ENCODE results near the gene HSD11B2.

The HSD11B2 gene

DNA sequence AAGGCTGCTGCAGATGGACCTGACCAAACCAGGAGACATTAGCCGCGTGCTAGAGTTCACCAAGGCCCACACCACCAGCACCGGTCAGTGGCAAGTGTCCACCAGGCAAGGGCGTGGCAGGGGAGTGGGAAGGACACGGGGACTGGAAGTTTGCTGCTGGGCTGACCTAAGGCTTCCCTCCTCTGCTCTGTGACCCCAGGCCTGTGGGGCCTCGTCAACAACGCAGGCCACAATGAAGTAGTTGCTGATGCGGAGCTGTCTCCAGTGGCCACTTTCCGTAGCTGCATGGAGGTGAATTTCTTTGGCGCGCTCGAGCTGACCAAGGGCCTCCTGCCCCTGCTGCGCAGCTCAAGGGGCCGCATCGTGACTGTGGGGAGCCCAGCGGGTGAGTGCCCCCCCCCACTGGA, 4.8 kb downstream of the HSD11B2 start:
- DNase-seq (ENCODE audit: low spot score): no peak

DNA sequence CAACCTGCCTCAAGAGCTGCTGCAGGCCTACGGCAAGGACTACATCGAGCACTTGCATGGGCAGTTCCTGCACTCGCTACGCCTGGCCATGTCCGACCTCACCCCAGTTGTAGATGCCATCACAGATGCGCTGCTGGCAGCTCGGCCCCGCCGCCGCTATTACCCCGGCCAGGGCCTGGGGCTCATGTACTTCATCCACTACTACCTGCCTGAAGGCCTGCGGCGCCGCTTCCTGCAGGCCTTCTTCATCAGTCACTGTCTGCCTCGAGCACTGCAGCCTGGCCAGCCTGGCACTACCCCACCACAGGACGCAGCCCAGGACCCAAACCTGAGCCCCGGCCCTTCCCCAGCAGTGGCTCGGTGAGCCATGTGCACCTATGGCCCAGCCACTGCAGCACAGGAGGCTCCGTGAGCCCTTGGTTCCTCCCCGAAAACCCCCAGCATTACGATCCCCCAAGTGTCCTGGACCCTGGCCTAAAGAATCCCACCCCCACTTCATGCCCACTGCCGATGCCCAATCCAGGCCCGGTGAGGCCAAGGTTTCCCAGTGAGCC, 5.8 kb downstream of the HSD11B2 start:
- DNase-seq (ENCODE audit: low spot score): no peak

DNA sequence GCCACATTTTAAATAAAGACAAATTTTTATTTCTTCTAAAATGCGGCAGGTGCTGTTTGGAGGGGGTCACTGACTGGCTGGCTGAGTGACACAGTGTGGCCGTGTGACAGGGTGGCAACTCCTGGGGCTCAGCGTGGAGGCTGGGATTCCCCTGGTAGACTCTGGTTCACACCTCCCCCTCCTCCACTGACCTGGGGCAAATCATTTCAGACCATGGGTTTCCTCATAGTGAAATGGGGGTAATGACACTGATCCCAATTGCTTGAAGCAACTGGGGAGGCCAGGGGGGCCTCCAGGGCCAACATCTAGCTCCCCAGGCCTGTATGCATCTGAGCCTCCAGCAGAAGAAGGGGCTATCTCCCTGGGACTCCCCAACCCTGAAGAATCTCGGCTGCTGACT, 6.6 kb downstream of the HSD11B2 start:
- DNase-seq (ENCODE audit: low spot score): no peak

DNA sequence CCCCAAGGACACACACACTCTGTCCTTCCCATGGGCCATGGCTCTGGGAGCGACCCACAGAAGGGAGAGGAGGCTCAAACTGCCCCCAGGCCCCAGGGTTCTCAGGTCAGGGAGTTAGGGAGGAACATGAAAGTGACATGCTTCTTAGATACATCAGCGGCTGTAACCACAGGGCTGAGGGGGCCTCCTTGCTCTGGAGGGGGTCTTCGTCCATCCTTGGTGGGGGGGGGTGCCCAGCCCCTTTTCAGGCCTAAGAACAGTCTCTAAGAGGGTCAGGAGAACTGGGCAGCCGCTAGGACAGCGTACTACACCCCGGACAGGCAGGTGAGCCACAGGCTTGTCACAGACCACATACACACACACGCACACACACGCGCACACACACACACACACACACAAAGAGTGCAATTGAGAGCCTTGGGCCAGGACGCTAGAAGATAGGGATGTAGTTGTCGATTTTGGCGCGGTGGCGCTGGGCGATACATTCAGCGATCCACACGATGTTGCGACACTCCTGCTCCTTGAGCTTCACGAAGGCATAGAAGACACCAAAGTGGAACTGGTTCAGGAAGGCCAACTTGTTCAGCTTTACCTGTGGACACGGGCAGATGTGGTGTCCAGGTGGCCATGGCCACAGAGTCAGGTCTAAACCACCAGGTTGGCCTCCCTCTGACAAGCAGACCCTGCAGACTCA, 7.3 kb downstream of the HSD11B2 start:
- no peak for DNase-seq (ENCODE audit: low spot score)

DNA sequence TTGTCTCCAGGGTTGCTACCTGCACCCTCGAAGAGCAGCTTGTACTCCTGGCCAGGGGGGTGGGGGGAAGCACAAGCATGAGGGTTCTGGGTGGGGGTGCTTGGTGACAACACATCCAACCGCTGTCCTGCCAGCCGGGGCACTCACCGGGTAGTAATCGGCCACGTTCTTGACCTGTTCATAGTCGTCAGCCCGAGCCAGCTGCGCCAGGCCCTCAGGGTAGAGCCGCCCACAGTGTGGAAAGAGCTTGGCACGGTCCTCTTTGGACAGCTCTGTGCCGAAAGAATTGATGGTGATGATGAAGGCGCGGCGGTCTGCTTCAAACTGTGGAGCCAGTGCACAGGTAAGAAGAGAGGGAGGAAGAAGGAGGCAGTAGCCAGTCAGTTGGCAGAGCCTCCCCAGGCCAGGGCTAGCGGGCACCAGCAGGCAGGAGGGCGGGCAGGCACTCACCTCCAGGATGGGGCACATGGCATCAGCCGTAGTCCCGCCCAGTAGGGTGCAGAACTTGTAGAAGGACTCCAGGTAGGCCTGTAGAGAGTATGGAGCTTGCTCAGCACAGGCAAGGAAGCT, 8.0 kb downstream of the HSD11B2 start:
- DNase-seq (ENCODE audit: low spot score): no peak

DNA sequence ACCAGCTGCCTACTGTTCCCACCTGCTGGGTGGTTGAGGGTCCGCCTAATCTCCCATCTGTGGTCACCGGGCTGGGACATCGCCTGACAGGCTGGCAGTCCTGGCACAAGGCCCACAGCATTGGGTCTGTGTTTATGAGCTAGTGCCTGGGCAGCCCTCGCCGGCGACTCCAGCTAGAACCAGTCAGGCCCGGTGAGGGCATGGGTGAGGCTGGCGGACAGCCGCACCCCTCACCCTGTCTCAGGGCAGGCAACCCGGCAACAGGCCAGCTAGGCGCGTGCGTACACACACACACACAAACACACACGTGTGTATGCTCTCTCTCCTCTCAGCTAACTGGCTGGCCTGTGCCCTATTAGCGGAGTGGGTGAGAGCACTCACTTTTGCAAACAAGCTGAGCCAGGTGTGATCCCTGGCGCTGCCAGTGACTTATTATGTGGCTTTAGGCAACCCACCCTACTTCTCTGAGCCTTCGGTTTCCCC, 10.4 kb downstream of the HSD11B2 start:
- peak; percentile 77 for DNase-seq (ENCODE audit: low spot score)

DNA sequence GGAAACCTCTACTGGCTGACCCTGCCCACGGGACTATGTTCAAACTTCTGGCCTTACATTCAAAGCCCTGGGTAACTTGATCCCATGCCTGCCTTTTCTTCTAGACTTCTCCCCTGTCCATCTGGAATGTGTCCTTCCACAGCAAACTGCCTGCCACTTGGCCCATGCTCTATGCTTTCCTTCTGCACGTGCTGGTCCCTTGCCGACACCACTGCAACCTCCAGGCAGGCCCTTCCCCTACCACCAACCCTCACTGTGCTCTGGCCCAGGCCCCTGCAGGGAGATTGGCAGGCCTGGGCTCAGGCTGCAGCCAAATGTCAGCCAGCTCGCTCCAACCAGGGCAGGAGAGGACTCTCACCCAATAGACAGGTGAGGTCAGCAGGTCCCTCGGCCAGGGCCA, 11.0 kb downstream of the HSD11B2 start:
- no peak for DNase-seq (ENCODE audit: low spot score)

DNA sequence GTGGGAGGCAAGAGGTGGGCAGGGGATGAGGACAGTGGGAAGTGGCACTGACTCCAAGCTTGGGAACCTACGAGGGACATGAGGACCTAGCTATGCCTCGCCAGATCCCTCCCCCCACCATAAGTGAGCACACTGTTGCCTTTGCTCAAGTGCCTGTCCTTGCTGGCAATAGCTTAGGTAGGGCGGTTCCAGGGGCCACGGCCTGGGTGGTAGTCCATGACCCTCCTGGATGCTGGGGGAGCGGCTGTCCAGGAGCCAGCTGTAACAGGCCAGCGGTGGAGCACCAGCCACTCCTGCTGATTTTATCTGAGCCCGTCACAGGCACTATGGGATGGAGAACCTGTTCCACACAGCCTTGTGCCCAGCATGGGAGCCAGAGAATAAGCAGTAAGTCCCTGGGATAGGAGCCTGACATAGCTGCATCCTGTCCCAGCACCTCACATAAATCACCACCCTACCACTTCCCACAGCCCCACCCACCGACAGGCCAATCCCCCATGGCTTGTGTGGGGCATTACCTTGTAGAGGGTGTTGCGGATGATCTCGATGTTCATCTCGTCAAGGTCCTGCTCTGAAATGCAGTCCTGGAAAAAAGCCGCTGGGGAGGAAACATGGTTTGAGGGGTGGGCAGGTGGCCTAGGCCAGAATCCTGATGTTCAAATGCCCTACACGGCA, 11.8 kb downstream of the HSD11B2 start:
- no peak for DNase-seq (ENCODE audit: low spot score)

DNA sequence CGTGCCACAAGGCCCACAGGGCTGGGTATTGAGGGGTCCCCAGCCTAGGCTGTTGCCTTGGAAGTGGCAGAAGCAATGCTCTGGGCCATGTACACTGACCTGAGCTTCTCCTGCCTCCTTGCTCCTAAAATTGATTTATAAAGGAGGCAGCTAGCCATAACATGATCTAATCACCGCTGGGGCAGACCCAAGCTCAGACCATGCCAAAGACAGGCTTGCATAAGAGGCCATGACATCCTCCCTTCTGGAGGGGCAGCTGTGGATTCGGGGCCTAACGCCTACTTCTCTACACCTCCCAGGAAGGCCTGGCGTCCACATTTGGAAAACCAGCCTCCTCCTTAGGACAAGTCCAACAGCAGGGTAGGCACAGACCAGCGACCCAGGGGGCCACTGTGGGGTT, 12.3 kb downstream of the HSD11B2 start:
- DNase-seq (ENCODE audit: low spot score): no peak

DNA sequence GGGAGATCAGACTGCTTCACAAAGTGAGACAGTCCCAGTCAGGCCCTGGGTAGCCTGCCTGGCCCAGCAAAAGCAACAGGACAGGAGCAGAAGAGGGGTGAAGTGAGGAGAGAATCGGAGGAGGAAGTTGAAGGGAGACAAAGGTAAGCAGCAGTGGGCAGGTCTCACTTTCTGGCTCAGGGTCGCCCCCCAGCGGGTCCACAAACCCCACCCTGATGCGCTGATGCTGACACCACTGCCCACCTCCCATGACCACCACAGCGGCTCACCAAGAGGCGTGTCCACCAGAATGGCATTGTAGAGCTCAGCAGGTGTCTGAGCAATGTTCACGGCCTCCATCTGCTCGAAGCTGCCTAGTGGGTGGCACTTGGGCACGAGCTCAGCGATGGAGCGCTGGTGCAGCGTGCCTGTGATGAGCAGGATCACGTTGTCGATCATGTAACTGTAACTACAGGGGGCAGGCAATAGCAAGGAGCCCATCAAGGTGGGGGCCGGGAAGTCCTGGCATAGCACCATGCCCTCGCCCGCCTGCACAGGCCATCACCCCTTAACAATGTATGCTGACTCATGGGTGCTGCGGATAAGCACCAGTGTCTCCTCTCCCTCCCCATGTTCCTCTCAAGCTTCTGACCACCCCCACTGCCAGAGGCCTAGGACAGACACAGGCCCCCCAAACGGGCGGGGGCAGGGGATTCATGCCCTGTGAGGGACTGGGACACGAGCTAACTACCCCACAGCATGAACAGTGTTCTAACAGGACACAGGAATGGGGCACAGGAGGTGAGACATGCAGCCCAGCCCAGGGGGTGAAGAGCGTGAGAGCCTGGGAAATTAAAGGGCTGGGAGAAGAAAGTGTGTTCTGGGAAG, 13.6 kb downstream of the HSD11B2 start:
- no peak for DNase-seq (ENCODE audit: low spot score)

DNA sequence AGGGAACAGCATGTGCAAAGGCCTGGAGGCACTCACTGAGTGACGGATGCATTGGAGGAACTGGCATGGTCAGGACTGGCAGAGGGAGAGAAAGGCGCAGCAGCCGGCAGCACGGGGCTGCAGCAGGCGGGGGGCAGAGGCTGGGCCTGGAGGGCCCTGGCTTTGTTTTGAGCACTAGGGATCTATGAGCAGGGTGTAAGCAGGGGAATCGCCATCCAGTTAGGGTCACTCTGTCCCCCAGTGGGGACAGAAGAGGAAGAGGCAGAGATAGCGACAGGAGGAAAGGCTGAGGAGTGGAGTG, 14.2 kb downstream of the HSD11B2 start:
- DNase-seq (ENCODE audit: low spot score): no peak

DNA sequence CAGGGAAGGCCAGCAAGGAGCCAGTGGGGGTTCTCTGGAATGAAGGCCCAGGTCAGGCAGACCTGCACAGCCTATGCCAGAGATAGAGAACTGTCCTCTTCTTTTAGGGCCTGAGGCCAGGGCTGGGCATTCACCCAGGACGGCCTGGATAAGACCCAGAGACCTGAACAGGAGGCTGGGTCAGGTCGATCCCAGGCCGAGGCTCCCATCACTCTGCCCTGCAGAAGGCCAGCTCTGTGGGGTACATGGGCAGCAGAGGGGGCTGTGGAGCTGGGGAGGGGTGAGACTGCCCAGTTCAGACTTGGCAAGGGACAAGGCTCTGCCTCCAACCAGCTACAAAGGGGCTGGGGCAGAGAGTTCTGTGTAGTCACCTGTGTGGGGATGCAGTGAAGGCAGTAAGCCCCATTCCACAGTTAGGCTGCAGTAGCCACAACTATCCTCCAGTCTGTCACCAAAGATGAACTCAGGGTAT, 14.6 kb downstream of the HSD11B2 start:
- DNase-seq (ENCODE audit: low spot score): no peak

DNA sequence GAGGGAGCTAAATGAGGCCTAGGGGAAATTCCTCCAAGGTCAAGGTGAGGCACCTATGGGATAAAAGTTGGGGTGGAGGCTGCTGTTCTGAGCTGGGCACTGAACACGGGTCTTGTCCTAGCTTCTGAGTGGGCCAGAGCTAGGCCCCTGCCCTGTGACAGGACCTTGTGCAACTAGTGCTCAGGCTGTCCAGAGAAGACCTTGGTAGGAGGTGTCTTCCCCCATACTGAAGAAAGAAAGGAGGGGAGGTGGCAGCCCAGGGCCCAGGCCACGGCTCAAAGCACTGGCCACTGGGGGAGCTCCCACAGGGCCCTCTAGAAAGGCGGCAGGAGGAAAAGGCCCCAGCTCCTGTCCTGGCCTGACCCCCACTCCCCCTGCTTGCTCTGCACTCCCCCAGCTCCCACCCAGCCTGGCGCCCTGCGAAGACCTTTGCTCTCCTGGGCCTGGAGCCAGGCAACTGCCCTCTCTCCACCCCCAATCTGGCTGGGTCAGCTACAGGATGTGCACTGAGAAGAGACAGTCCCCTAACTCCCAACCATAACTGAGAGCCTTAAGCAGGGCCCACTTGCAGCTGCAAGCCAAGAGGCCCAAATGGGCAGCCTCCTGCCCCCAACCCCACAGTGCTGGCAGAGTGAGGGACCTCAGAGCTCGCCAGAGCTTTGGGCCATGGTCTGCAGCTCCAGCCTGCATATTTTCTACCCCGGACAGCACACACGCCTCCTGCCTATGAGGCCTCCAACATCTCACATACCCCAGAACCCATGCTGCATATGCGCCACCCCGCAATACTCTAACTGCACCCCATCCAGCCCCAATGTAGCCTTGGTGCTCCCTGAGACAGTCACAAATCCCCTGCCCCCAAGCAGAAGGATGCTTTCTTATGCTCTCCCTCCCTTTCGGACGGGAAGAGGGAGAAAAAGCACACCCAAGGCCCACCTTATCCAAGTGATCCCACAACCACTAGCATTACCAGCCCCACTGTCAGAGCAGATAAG, 15.3 kb downstream of the HSD11B2 start:
- no peak for DNase-seq (ENCODE audit: low spot score)

DNA sequence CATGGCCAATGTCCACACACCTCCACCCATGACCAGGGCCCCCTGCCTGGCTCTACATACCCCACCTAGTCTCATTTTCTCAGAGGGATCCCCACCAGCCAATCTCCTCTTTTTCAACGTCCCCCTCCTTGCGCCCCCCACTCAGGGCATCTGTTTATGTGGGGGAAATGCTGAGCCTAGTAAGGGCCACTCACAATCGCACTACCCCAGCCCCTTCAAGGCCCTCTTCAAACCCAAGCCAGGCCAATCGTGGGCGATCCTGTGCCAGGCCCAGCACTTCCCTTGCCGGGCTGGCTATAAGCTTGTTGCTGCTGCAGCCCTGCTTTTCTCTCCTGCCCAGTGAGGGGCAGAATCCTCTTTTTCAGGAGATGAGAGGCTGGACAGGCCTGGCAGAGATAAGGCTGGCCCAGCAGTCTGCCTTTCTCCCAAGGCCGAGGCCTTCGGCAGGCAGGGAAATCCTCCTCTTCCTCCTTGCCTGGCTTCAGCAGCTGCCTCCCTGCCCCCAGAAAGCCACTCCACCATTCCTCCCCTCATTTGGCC, 16.1 kb downstream of the HSD11B2 start:
- DNase-seq (ENCODE audit: low spot score): no peak

DNA sequence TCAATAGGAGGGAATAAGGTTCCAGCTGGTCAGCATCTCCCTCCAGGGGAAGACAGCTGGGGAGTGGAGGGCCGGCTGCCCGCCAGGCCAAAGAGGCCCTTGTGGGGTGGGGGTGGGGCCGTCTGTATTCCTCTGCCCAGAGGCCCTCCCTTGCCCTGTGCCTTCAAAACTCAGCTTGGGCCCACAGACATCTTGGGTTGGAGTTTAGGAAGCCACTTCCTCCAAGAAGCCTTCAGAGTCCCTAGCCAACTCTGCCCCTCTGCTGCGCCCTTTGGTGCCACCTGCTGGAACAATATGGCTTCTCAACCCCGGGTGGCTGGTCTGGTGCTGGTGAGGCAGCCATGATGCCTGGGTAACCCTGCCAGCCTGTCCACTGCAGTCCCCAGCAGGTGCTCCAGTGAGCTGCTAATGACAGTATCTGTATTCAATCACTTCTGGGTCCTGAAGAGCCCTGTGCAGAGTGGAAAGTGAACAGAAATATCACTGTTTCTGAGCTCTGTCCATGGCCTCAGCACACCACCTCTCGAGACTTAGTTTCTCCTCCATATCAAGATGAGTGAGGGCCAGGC, 16.7 kb downstream of the HSD11B2 start:
- DNase-seq (ENCODE audit: low spot score): peak; percentile 90

DNA sequence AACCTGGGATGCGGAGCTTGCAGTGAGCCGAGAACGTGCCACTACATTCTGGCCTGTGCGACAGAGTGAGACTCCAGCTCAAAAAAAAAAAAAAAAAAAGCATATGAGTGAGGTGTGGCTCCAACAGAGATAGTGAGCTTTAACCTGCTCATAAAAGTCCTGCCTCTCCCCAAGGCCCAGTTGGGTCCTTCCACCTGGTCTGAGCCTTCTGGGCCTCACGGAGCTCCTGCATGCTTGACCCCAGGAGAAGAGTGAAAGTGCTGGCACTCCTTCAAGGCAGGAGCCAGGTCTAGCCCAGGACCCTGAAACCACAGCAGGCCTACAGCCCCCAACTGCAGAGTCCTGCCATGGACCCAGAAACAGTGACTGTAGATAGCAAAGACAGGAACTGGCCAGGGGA, 17.7 kb downstream of the HSD11B2 start:
- DNase-seq (ENCODE audit: low spot score): no peak

DNA sequence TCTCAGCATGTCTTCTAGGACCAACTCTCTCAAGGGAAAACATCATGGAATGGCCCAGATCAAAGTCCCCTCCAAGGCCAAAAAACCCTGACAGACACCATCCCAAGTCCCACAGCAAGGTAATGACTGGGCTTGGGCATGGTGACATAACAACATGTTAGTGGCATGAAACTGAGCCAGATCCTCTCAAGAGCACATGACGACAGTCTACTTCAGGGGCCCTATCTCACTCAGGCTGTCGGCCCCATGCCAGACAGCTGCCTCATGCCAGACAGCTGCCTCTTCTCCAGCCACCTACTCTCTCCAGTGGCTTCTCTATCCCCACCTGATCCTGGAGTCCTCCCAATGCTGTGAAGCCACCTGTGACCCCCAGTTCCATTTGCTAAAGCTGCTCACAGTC, 18.4 kb downstream of the HSD11B2 start:
- peak; percentile 80 for DNase-seq (ENCODE audit: low spot score)

DNA sequence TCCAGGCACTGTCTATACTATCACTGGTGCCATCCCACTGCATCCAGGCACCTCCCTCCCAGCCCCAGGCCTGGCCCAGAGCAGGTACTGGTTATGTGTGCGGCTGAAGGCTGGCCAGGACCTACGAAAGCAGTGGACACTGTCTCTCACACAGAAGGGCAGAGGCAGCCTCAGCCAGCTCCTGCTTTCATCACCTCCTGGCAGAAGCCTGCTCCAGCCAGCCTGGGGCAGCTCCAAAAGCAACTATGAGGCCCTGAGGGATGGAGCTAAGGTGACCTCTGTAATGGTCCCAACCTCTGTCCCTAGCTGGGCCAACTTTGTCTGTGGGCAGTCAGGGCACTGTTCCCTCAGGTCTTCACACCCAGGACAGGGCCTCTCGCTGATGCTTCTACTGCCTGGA, 18.8 kb downstream of the HSD11B2 start:
- DNase-seq (ENCODE audit: low spot score): no peak

DNA sequence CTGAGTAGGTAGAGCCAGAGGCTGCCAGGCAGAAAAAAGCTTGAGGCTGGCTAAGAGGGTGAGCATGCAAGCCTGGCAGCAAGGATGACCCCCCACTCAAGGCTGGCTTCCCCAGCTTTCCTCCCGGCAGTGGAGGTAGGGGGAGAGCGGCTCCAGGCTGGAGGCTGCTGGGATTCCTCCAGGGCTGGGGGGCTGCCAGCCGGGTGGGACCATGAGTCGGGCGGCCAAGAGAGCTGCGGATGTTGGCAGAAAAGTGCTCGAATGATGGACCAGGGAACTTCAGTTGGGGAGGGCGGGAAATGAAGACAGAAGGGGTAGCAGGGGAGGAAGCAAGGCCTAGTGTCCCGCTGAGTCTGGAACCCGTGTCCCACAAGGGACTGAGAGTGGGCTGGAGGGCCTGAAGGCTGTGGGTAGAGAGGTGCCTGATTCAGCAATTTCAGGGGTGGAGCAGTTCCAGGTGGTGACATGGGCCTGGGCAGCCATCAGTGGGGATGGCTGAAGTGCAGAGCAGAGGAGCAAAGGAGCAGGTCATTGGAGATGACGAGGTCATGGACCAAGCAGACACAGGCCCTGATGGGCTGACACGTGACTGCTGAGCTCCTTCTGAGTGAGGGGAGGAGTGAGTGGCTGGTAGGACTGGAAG, 20.3 kb downstream of the HSD11B2 start:
- DNase-seq (ENCODE audit: low spot score): no peak
